DND-41 (cell line): ENCODE results near the gene ETFB.

Experiments
- ATAC-seq: fragments of 200-7000 bp; cut with Tn5 transposase; 3 replicates; pipeline ENCODE4 v1.9.1; 2021; ENCODE audit warnings: low read depth; ENCODE audit not compliant: insufficient read depth
- DNase-seq: peaks from one replicate; pipeline ENCODE4 v3.0.0-alpha.2; 2020
- H2AFZ ChIP-seq: 2 replicates; pipeline ENCODE4 v1.6.0; 2012; ENCODE audit warnings: low read depth, low read length
- H3K27ac ChIP-seq: 2 replicates; pipeline ENCODE4 v1.5.1; 2012; ENCODE audit warnings: low read length, inconsistent platforms
- H3K27me3 ChIP-seq: fragments of 200-600 bp; sonication (generic); 2 replicates; pipeline ENCODE4 v1.6.0; 2012; ENCODE audit warnings: low read length, mild to moderate bottlenecking, inconsistent platforms; ENCODE audit not compliant: insufficient read depth, poor library complexity
- H3K36me3 ChIP-seq: 2 replicates; pipeline ENCODE4 v1.5.1; 2012; ENCODE audit warnings: low read length, inconsistent platforms; ENCODE audit not compliant: insufficient read depth
- H3K4me1 ChIP-seq: 2 replicates; pipeline ENCODE4 v1.5.1; 2012; ENCODE audit warnings: mild to moderate bottlenecking, low read length; ENCODE audit not compliant: insufficient read depth
- H3K4me2 ChIP-seq: 2 replicates; pipeline ENCODE4 v1.6.0; 2012; ENCODE audit warnings: mild to moderate bottlenecking, moderate library complexity, low read length, inconsistent platforms; ENCODE audit not compliant: insufficient read depth
- H3K4me3 ChIP-seq, 2 experiments: fragments of 200-600 bp in 1 of 2; shearing (Covaris generic) in 1 of 2; 2 replicates each; pipeline ENCODE4 v1.5.1; 2012 to 2016; ENCODE audit warnings: inconsistent platforms in 2 of 2, low read length in 2 of 2, mild to moderate bottlenecking in 2 of 2, low read depth in 1 of 2, moderate library complexity in 1 of 2
- H3K79me2 ChIP-seq: 2 replicates; pipeline ENCODE4 v1.6.0; 2012; ENCODE audit warnings: low read length, inconsistent platforms; ENCODE audit not compliant: insufficient read depth
- H3K9ac ChIP-seq: 2 replicates; pipeline ENCODE4 v1.6.0; 2012; ENCODE audit warnings: low read depth, mild to moderate bottlenecking, inconsistent platforms, low read length, moderate library complexity
- H3K9me3 ChIP-seq: 2 replicates; pipeline ENCODE4 v1.5.1; 2012; ENCODE audit warnings: low read length, moderate library complexity, mild to moderate bottlenecking, inconsistent platforms; ENCODE audit not compliant: insufficient read depth, severe bottlenecking
- H4K20me1 ChIP-seq: 2 replicates; pipeline ENCODE4 v1.6.0; 2012; ENCODE audit warnings: low read length; ENCODE audit not compliant: insufficient read depth
- EZH2 ChIP-seq: IDR thresholded peaks from 3 replicates; pipeline ENCODE4 v1.6.1; 2012; ENCODE audit warnings: borderline replicate concordance, low read depth, mild to moderate bottlenecking, moderate library complexity, low read length, inconsistent platforms; ENCODE audit not compliant: severe bottlenecking
- TF ChIP-seq, protein P1 (sequence below): IDR thresholded peaks from 2 replicates; pipeline ENCODE4 v1.5.1; 2012; ENCODE audit warnings: borderline replicate concordance, low read length, moderate library complexity, mild to moderate bottlenecking; ENCODE audit not compliant: poor library complexity, severe bottlenecking; ENCODE audit errors: extremely low read depth

Gene ETFB

GRCh38 chr19:51386882-51387520 lies 20.8 kb upstream of the ETFB start:
- no peak overlapping the region for H3K4me3 ChIP-seq
- DNase-seq (no peak), ATAC-seq (no peak)
- TF ChIP-seq, protein P1, sequence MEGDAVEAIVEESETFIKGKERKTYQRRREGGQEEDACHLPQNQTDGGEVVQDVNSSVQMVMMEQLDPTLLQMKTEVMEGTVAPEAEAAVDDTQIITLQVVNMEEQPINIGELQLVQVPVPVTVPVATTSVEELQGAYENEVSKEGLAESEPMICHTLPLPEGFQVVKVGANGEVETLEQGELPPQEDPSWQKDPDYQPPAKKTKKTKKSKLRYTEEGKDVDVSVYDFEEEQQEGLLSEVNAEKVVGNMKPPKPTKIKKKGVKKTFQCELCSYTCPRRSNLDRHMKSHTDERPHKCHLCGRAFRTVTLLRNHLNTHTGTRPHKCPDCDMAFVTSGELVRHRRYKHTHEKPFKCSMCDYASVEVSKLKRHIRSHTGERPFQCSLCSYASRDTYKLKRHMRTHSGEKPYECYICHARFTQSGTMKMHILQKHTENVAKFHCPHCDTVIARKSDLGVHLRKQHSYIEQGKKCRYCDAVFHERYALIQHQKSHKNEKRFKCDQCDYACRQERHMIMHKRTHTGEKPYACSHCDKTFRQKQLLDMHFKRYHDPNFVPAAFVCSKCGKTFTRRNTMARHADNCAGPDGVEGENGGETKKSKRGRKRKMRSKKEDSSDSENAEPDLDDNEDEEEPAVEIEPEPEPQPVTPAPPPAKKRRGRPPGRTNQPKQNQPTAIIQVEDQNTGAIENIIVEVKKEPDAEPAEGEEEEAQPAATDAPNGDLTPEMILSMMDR = no peak
- TF ChIP-seq EZH2 = no peak
- H3K79me2 ChIP-seq = no peaks in the 10 kb centered on the region
- no peaks in the 10 kb centered on the region for H3K4me1 ChIP-seq
- H3K9ac ChIP-seq = no peak overlapping the region
- H2AFZ ChIP-seq = no peak overlapping the region
- no peak overlapping the region for H3K27ac ChIP-seq
- no peaks in the 10 kb centered on the region for H3K9me3 ChIP-seq
- H3K36me3 ChIP-seq = no peaks in the 10 kb centered on the region
- H3K27me3 ChIP-seq = no peaks in the 10 kb centered on the region
- no peak overlapping the region for H3K4me2 ChIP-seq
- no peaks in the 10 kb centered on the region for H4K20me1 ChIP-seq

- TF ChIP-seq, protein P1 = no peak
- TF ChIP-seq EZH2 = no peak
- ATAC-seq = no peak
- no peaks in the 10 kb centered on the region for H3K79me2 ChIP-seq
These were observed 15.8 kb upstream of the ETFB start for GRCh38 chr19:51382004-51382403.

DNA sequence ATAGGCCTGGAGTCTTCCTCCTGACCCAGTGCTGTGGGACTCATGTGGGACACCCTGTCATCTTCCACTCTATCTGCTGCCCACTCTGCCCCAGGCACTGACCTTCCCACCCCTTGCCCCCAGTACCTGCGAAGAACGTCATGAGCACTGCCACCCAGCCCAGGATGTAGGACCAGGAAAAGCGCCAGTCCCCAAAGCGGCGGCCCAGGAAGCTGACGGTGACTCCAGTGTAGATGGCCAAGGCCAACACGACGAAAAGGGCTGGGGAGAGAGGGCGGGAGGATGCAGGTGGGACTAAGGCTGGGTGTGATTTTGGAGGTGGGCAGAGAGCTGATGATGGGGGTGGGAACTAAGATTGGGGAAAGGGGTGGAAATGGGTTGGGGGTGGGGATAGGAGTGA lies 14.2 kb upstream of the ETFB start:
- Histone ChIP-seq H3K36me3 (no peaks in the 10 kb centered on the region), H3K4me2 (no peak overlapping the region), H4K20me1 (no peaks in the 10 kb centered on the region), H2AFZ (no peak overlapping the region), H3K9me3 (peaks cover 4% of the 10 kb centered on the region), H3K27ac (no peak overlapping the region), H3K4me1 (peaks cover 11% of the 10 kb centered on the region), H3K79me2 (no peaks in the 10 kb centered on the region), H3K27me3 (no peaks in the 10 kb centered on the region), H3K9ac (no peak overlapping the region), H3K4me3 (no peak overlapping the region)
- ATAC-seq = no peak
- TF ChIP-seq, protein P1 = no peak
- DNase-seq = no peak

More at GRCh38 chr19:51382004-51382403, 15.8 kb upstream of the ETFB start:
- Histone ChIP-seq H3K4me3 (no peak overlapping the region), H3K36me3 (no peaks in the 10 kb centered on the region), H3K27me3 (no peaks in the 10 kb centered on the region), H4K20me1 (no peaks in the 10 kb centered on the region), H3K4me2 (no peak overlapping the region), H3K27ac (no peak overlapping the region), H3K9ac (no peak overlapping the region), H2AFZ (no peak overlapping the region), H3K9me3 (peaks cover 4% of the 10 kb centered on the region), H3K4me1 (no peaks in the 10 kb centered on the region)
- DNase-seq = no peak
